Panc1 (cell line): Measurements from ENCODE around the gene TTYH2.

ENCODE experiments used
- CTCF ChIP-seq: fragments of 450-650 bp; IDR thresholded peaks from 2 replicates; pipeline ENCODE4 v1.5.1; 2017; ENCODE audit warnings: mild to moderate bottlenecking
- POLR2AphosphoS5 ChIP-seq: IDR thresholded peaks from 2 replicates; pipeline ENCODE4 v1.6.1; 2012; ENCODE audit warnings: mild to moderate bottlenecking, low read depth, low read length, moderate library complexity
- REST ChIP-seq, 2 experiments: IDR thresholded peaks; 2 replicates each; pipeline ENCODE4 v1.6.1; 2011 to 2012; ENCODE audit warnings: low read depth in 2 of 2, control low read depth in 1 of 2, low read length in 1 of 2, mild to moderate bottlenecking in 1 of 2, moderate library complexity in 1 of 2; ENCODE audit not compliant: insufficient read depth in 1 of 2
- SIN3A ChIP-seq: IDR thresholded peaks from 2 replicates; pipeline ENCODE4 v1.6.1; 2012; ENCODE audit warnings: low read depth, mild to moderate bottlenecking, low read length, moderate library complexity, borderline replicate concordance; ENCODE audit not compliant: insufficient read depth
- TCF7L2 ChIP-seq: IDR thresholded peaks from 2 replicates; pipeline ENCODE4 v1.6.1; 2011; ENCODE audit warnings: mild to moderate bottlenecking, low read depth, low read length, inconsistent platforms

- TF ChIP-seq POLR2AphosphoS5 (no peak), CTCF (no peak), SIN3A (no peak), TCF7L2 (no peak), REST (IDR thresholded peaks at IDR 0.05; ENCODE audit: insufficient read depth in 1 of 2, low read depth in 2 of 2, low read length in 1 of 2) (no peak)
Measured at GRCh38 chr17:74277935-74278334, 64.6 kb downstream of the TTYH2 start.
